H1 (cell line): ENCODE data around the gene TNFRSF8. TPM values are rescaled to one million over a fixed set of nuclear protein-coding genes. Genes with fewer than 3 reads are reported as not detected.

ENCODE experiments used
- CHD1 ChIP-seq: IDR thresholded peaks from 2 replicates; pipeline ENCODE4 v1.6.1; 2012; ENCODE audit warnings: low read depth, low read length, improper control_type of control experiment
- MAFK ChIP-seq: IDR thresholded peaks from 2 replicates; pipeline ENCODE4 v1.6.1; 2012; ENCODE audit warnings: low read depth, mild to moderate bottlenecking, improper control_type of control experiment, low read length
- NRF1 ChIP-seq: IDR thresholded peaks from 2 replicates; pipeline ENCODE4 v1.6.1; 2011; ENCODE audit warnings: mild to moderate bottlenecking, low read depth, low read length, improper control_type of control experiment
- TAF7 ChIP-seq: optimal IDR thresholded peaks from 2 replicates; pipeline ENCODE3; 2011; ENCODE audit warnings: low read depth, mild to moderate bottlenecking, inconsistent platforms, low read length, moderate library complexity, borderline replicate concordance
- polyA plus RNA-seq, 7 experiments: library from polyadenylated mRNA; depleted of rRNA in 3 of 7; stranded (reverse) in 5 of 7; unstranded in 2 of 7; fragments of >200 nt in 5 of 7; fragments of 200-250 nt in 2 of 7; gene quantifications; 1 replicate in 5 of 7; 2 replicates in 1 of 7; 4 replicates in 1 of 7; pipeline versions ENCODE4 v1.2.1 to v1.2.3, GENCODE V29; 2011 to 2013; ENCODE audit warnings: missing spikeins in 2 of 7, mixed read lengths in 2 of 7
- total RNA-seq: library from RNA; stranded (reverse); fragmentation: NEBNext Ultra II Directional; extraction: Animal tissue kit (Norgen Biotek cat#: 25700); gene quantifications from 2 replicates; pipeline ENCODE4 v1.2.1, GENCODE V29; 2021
- TF ChIP-seq, protein P1 (sequence below): fragments of 300-600 bp; sonication (generic); IDR thresholded peaks from 2 replicates; pipeline ENCODE4 v1.7.1; 2012; ENCODE audit warnings: low read length, moderate library complexity, mild to moderate bottlenecking, inconsistent platforms; ENCODE audit not compliant: insufficient replicate concordance

The TNFRSF8 gene
- total and polyA plus RNA-seq, 2 of the 8 experiments (the other 6 are each of a cell fraction or from before 2014, with no cell fraction given) = 23.2 to 32.7 TPM

DNA sequence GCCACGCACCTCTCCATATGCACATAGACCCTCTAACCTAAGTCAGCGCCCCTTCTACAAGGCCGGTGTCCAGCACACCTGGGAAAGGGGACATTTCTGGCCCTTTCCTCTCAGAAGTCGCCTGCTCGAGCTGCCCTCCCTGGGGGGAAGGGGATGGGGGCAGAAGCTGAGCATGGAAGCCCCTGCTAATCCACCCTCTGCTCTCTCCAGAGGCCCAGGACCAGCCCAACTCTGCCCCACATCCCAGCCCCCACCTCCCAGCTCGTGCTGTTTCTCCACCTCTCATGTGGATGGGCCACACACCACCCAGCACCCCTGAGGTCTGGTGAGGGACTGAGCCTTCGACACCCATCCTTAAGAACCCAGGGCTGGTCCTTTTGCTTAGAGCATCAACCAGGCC is 118.5 kb downstream of the TNFRSF8 start (continued):
- TF ChIP-seq, protein P1, sequence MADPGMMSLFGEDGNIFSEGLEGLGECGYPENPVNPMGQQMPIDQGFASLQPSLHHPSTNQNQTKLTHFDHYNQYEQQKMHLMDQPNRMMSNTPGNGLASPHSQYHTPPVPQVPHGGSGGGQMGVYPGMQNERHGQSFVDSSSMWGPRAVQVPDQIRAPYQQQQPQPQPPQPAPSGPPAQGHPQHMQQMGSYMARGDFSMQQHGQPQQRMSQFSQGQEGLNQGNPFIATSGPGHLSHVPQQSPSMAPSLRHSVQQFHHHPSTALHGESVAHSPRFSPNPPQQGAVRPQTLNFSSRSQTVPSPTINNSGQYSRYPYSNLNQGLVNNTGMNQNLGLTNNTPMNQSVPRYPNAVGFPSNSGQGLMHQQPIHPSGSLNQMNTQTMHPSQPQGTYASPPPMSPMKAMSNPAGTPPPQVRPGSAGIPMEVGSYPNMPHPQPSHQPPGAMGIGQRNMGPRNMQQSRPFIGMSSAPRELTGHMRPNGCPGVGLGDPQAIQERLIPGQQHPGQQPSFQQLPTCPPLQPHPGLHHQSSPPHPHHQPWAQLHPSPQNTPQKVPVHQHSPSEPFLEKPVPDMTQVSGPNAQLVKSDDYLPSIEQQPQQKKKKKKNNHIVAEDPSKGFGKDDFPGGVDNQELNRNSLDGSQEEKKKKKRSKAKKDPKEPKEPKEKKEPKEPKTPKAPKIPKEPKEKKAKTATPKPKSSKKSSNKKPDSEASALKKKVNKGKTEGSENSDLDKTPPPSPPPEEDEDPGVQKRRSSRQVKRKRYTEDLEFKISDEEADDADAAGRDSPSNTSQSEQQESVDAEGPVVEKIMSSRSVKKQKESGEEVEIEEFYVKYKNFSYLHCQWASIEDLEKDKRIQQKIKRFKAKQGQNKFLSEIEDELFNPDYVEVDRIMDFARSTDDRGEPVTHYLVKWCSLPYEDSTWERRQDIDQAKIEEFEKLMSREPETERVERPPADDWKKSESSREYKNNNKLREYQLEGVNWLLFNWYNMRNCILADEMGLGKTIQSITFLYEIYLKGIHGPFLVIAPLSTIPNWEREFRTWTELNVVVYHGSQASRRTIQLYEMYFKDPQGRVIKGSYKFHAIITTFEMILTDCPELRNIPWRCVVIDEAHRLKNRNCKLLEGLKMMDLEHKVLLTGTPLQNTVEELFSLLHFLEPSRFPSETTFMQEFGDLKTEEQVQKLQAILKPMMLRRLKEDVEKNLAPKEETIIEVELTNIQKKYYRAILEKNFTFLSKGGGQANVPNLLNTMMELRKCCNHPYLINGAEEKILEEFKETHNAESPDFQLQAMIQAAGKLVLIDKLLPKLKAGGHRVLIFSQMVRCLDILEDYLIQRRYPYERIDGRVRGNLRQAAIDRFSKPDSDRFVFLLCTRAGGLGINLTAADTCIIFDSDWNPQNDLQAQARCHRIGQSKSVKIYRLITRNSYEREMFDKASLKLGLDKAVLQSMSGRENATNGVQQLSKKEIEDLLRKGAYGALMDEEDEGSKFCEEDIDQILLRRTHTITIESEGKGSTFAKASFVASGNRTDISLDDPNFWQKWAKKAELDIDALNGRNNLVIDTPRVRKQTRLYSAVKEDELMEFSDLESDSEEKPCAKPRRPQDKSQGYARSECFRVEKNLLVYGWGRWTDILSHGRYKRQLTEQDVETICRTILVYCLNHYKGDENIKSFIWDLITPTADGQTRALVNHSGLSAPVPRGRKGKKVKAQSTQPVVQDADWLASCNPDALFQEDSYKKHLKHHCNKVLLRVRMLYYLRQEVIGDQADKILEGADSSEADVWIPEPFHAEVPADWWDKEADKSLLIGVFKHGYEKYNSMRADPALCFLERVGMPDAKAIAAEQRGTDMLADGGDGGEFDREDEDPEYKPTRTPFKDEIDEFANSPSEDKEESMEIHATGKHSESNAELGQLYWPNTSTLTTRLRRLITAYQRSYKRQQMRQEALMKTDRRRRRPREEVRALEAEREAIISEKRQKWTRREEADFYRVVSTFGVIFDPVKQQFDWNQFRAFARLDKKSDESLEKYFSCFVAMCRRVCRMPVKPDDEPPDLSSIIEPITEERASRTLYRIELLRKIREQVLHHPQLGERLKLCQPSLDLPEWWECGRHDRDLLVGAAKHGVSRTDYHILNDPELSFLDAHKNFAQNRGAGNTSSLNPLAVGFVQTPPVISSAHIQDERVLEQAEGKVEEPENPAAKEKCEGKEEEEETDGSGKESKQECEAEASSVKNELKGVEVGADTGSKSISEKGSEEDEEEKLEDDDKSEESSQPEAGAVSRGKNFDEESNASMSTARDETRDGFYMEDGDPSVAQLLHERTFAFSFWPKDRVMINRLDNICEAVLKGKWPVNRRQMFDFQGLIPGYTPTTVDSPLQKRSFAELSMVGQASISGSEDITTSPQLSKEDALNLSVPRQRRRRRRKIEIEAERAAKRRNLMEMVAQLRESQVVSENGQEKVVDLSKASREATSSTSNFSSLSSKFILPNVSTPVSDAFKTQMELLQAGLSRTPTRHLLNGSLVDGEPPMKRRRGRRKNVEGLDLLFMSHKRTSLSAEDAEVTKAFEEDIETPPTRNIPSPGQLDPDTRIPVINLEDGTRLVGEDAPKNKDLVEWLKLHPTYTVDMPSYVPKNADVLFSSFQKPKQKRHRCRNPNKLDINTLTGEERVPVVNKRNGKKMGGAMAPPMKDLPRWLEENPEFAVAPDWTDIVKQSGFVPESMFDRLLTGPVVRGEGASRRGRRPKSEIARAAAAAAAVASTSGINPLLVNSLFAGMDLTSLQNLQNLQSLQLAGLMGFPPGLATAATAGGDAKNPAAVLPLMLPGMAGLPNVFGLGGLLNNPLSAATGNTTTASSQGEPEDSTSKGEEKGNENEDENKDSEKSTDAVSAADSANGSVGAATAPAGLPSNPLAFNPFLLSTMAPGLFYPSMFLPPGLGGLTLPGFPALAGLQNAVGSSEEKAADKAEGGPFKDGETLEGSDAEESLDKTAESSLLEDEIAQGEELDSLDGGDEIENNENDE = no peak
- TF ChIP-seq CHD1 (no peak), NRF1 (no peak), TAF7 (no peak), MAFK (no peak)
